Measurements from ENCODE around the gene CARD6. TPM values are rescaled to one million over a fixed set of nuclear protein-coding genes. Genes with fewer than 3 reads are reported as not detected.

Gene CARD6
- total and polyA plus RNA-seq, 10 donors: 3.8 to 37.1 (median 30.5) TPM

- Histone ChIP-seq H3K4me1 (peaks cover 6 to 72% (median 50%) of the 10 kb centered on the region in 6 donors), H3K4me3 (peak overlapping the region in 7 of 8 donors; percentile 88 to 99 (median 97)), H3K9me3 (no peaks in the 10 kb centered on the region), H3K27me3 (replicated peaks in 1 of 7) (no peaks in the 10 kb centered on the region), H3K27ac (peak overlapping the region in 7 of 8 donors; percentile 93 to 98 (median 96)), H3K36me3 (peaks cover 0 to 12% (median 0%) of the 10 kb centered on the region in 6 donors)
- intact Hi-C loops (cut with DNase I; ENCODE audit: low total_unique reads): no loop called here
- no peak for DNase-seq
- TF ChIP-seq CTCF (IDR thresholded peaks at IDR 0.05 in 8 of 11, conservative IDR thresholded peaks at IDR 0.05 in 3 of 11) (no peak), POLR2AphosphoS5 (IDR thresholded peaks at IDR 0.05) (no peak), POLR2A (IDR thresholded peaks at IDR 0.05) (no peak)
- 30 to 59% (median 45%) methylated on average over 3 of the region's 3 CpGs for WGBS, 5 donors
Observed at GRCh38 chr5:40796487-40796889, 44.7 kb upstream of the CARD6 start.

DNA sequence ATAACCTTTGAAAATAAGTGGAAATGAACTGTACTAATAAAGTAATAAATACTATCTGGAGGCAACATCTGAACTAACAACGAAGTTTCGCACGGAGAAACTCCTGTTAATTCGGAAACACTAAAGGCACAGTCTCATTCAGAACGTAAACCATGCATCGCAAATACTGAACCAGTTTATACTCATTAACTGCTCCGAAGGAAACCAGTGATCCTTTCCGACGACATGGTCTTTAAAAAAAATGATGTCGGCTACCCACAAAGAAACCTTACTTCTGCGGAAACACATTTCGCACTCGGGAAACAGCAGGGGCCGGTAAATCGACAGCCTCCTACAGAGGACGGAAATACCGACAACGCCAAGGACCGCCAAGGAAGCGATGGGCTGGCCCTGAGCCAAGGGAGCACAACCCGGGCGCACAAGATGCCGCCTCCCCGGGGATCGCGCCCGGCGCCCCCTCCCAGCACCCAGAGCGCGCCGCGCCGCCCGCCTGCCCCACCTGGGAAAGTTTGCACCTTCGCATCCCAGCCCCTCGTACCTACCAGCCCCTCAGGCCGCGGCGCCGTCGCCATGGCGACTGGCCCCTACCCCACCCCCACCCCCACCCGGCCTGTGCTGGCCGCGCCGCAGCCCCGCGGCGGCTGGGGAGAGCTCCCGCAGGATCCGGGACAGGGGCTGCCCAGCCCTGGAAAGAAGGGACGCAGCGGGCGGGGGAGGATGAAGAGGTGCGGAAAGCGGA lies 43.7 kb upstream of the CARD6 start:
- intact Hi-C loops (cut with DNase I; ENCODE audit: low total_unique reads): no loop called here
- WGBS, 5 donors: 0 to 1% (median 0%) methylated on average over 21 to 56 of the region's 56 CpGs
- TF ChIP-seq CTCF (IDR thresholded peaks at IDR 0.05 in 8 of 11, conservative IDR thresholded peaks at IDR 0.05 in 3 of 11): no peak
- peak; percentile 44 to 71 (median 66) for TF ChIP-seq POLR2AphosphoS5 (IDR thresholded peaks at IDR 0.05)

DNA sequence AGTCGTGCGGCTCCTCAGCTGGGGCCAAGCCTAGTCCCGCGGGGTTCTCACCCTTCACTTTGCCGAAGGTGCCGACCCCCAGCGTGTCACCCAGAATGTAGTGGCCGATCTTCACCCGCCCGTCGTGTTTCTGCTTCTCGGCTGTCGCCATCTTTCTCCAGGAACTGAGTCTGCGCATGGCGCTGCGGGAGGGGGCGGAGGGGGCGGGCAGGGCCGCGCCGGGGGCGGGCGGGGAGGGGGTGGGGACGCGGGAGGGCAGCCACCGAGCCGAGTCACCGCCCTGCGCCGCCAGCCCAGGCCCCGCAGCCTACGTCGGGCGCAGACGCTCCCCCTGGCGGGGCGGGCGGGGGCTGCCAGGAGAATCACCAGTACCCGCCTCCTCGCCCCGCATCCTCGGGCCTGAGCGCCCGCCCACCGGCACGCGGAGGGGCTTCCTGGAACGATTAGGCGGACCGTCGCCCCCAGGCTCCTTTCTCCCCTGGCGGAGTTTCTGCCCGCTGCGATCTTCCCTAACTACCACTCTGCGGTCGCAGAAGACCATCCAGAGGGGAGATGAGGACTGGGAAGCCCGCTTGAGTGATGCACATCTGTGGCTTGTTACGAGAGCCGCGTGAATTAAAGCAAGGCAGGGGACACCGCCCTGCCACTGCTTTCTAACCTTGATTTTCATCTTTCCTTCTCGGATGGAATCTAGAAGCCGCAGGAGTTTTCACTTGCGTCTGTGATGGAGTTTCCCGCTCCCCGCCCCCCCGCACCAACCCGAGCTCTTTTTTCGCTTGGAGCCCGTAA lies 43.0 kb upstream of the CARD6 start, which contains the start of gene PRKAA1:
Gene PRKAA1, minus strand, starts transcription at position 363 of the 789 bp plus-strand sequence. Its CDS starts 185 bp downstream, at position 178.
- Histone ChIP-seq H3K36me3 (peaks cover 0 to 12% (median 0%) of the 10 kb centered on the region in 6 donors), H3K4me1 (peaks cover 6 to 55% (median 37%) of the 10 kb centered on the region in 6 donors), H3K27me3 (replicated peaks in 1 of 7) (no peaks in the 10 kb centered on the region), H3K9me3 (no peaks in the 10 kb centered on the region), H3K4me3 (peak within 1 kb of the TSS; percentile 88 to 99 (median 96)), H3K27ac (peak within 1 kb of the TSS; percentile 86 to 98 (median 95))
- intact Hi-C loops (cut with DNase I; ENCODE audit: low total_unique reads): no loop called here
- DNase-seq: peak; percentile 98
- TF ChIP-seq POLR2AphosphoS5 (IDR thresholded peaks at IDR 0.05): peak; percentile 78 to 89 (median 84)
- TF ChIP-seq CTCF (IDR thresholded peaks at IDR 0.05 in 8 of 11, conservative IDR thresholded peaks at IDR 0.05 in 3 of 11): peak; percentile 19 to 93 (median 79)
- TF ChIP-seq POLR2A (IDR thresholded peaks at IDR 0.05): no peak
- 0 to 1% (median 1%) methylated on average over 20 to 70 of the region's 70 CpGs for WGBS, 5 donors

More for the DNA sequence above, 43.7 kb upstream of the CARD6 start:
- Histone ChIP-seq H3K9me3 (no peaks in the 10 kb centered on the region), H3K27me3 (replicated peaks in 1 of 7) (no peaks in the 10 kb centered on the region), H3K36me3 (peaks cover 0 to 12% (median 0%) of the 10 kb centered on the region in 6 donors), H3K4me1 (peaks cover 6 to 63% (median 42%) of the 10 kb centered on the region in 6 donors), H3K4me3 (peak overlapping the region; percentile 88 to 99 (median 96)), H3K27ac (peak overlapping the region; percentile 86 to 98 (median 95))
- peak; percentile 94 for DNase-seq

Data from spleen (tissue), 11 donors.